T-helper 17 cell (primary cell): ENCODE results near the gene OPTC. TPM values are rescaled to one million over a fixed set of nuclear protein-coding genes. Genes with fewer than 3 reads are reported as not detected.
A peak's percentile ranks its signal among the peaks of the same experiment; 100 is the strongest.

ENCODE experiments used
- ATAC-seq: fragments of 150-1000 bp; cut with Tn5 transposase; 2 replicates; pipeline ENCODE4 v1.10.0; 2021; ENCODE audit warnings: mild to moderate bottlenecking, moderate library complexity
- DNase-seq, 3 donors: peaks; one replicate each; pipeline versions ENCODE4 v3.0.0 to v3.0.0-alpha.2; 2020 to 2021
- H3K9me3 ChIP-seq: one replicate; pipeline ENCODE4 v1.7.0; 2013; ENCODE audit warnings: low read length, mild to moderate bottlenecking; ENCODE audit not compliant: control insufficient read depth, poor library complexity, severe bottlenecking
- H3K27ac Mint-ChIP-seq: one replicate; pipeline ENCODE4 v1.8.0; 2022; ENCODE audit warnings: mild to moderate bottlenecking, moderate library complexity, mixed read lengths
- H3K27me3 Mint-ChIP-seq: one replicate; pipeline ENCODE4 v1.8.0; 2022; ENCODE audit warnings: mixed read lengths
- H3K36me3 Mint-ChIP-seq: one replicate; pipeline ENCODE4 v1.8.0; 2022; ENCODE audit warnings: low read depth, mixed read lengths
- H3K4me1 Mint-ChIP-seq: one replicate; pipeline ENCODE4 v1.8.0; 2022; ENCODE audit warnings: mild to moderate bottlenecking, mixed read lengths
- H3K4me3 Mint-ChIP-seq: one replicate; pipeline ENCODE4 v1.8.0; 2022; ENCODE audit warnings: mild to moderate bottlenecking, moderate library complexity, mixed read lengths
- total RNA-seq, 4 donors: library from RNA in 2 of 4; stranded (reverse) in 2 of 4; gene quantifications; one replicate each; pipeline ENCODE4 v1.2.3 and lab custom pipeline; 2022 to 2026

The OPTC gene
- total RNA-seq, 2 donors from 2014 or later: not detected

- H3K27ac Mint-ChIP-seq: no peak overlapping the region
- DNase-seq: no peak
- H3K27me3 Mint-ChIP-seq: peaks cover 14% of the 10 kb centered on the region
- no peaks in the 10 kb centered on the region for H3K9me3 ChIP-seq
- H3K4me3 Mint-ChIP-seq: no peak overlapping the region
- no peaks in the 10 kb centered on the region for H3K36me3 Mint-ChIP-seq
- ATAC-seq: no peak
- peaks cover 9% of the 10 kb centered on the region for H3K4me1 Mint-ChIP-seq
Measured at GRCh38 chr1:203505526-203506204, 11.7 kb downstream of the OPTC start.

- H3K36me3 Mint-ChIP-seq: no peaks in the 10 kb centered on the region
- H3K27me3 Mint-ChIP-seq: peaks cover 19% of the 10 kb centered on the region
- H3K4me1 Mint-ChIP-seq: peaks cover 5% of the 10 kb centered on the region
- no peak overlapping the region for H3K27ac Mint-ChIP-seq
- DNase-seq (no peak), ATAC-seq (no peak)
- no peak overlapping the region for H3K4me3 Mint-ChIP-seq
- H3K9me3 ChIP-seq: no peaks in the 10 kb centered on the region
Measured at GRCh38 chr1:203506858-203507626, 13.1 kb downstream of the OPTC start.

- H3K27ac Mint-ChIP-seq: no peak overlapping the region
- peaks cover 23% of the 10 kb centered on the region for H3K27me3 Mint-ChIP-seq
Measured at GRCh38 chr1:203507759-203508158, 13.8 kb downstream of the OPTC start.

GRCh38 chr1:203508463-203509073, 14.6 kb downstream of the OPTC start:
- H3K27ac Mint-ChIP-seq: no peak overlapping the region
- H3K27me3 Mint-ChIP-seq: peaks cover 20% of the 10 kb centered on the region
- H3K4me3 Mint-ChIP-seq: no peak overlapping the region
- no peak for DNase-seq
- H3K36me3 Mint-ChIP-seq: peaks cover 3% of the 10 kb centered on the region
- no peak for ATAC-seq
- no peaks in the 10 kb centered on the region for H3K9me3 ChIP-seq
- peaks cover 13% of the 10 kb centered on the region for H3K4me1 Mint-ChIP-seq

More at GRCh38 chr1:203507759-203508158, 13.8 kb downstream of the OPTC start:
- no peaks in the 10 kb centered on the region for H3K9me3 ChIP-seq
- Mint-ChIP-seq H3K4me1 (peaks cover 9% of the 10 kb centered on the region), H3K36me3 (peaks cover 3% of the 10 kb centered on the region), H3K4me3 (no peak overlapping the region)
- DNase-seq (no peak), ATAC-seq (no peak)

GRCh38 chr1:203509135-203509534, 15.2 kb downstream of the OPTC start:
- Mint-ChIP-seq H3K4me3 (no peak overlapping the region), H3K36me3 (peaks cover 3% of the 10 kb centered on the region), H3K27ac (no peak overlapping the region), H3K27me3 (peaks cover 17% of the 10 kb centered on the region), H3K4me1 (peaks cover 16% of the 10 kb centered on the region)
- no peak for DNase-seq
- H3K9me3 ChIP-seq: no peaks in the 10 kb centered on the region
- ATAC-seq: no peak

GRCh38 chr1:203511513-203511912, 17.6 kb downstream of the OPTC start:
- Mint-ChIP-seq H3K36me3 (peaks cover 5% of the 10 kb centered on the region), H3K27me3 (peaks cover 31% of the 10 kb centered on the region), H3K4me3 (no peak overlapping the region), H3K4me1 (peaks cover 17% of the 10 kb centered on the region), H3K27ac (no peak overlapping the region)
- DNase-seq (no peak), ATAC-seq (no peak)
- no peaks in the 10 kb centered on the region for H3K9me3 ChIP-seq

- DNase-seq: no peak
- H3K4me1 Mint-ChIP-seq: peaks cover 17% of the 10 kb centered on the region
- H3K36me3 Mint-ChIP-seq: peaks cover 5% of the 10 kb centered on the region
- no peak overlapping the region for H3K27ac Mint-ChIP-seq
- H3K4me3 Mint-ChIP-seq: no peak overlapping the region
- H3K27me3 Mint-ChIP-seq: peaks cover 31% of the 10 kb centered on the region
- no peaks in the 10 kb centered on the region for H3K9me3 ChIP-seq
- ATAC-seq: no peak
Measured at GRCh38 chr1:203511930-203512329, 18.0 kb downstream of the OPTC start.

GRCh38 chr1:203512517-203512847, 18.5 kb downstream of the OPTC start:
- DNase-seq: no peak
- peaks cover 5% of the 10 kb centered on the region for H3K36me3 Mint-ChIP-seq
- peaks cover 20% of the 10 kb centered on the region for H3K4me1 Mint-ChIP-seq
- H3K27ac Mint-ChIP-seq: no peak overlapping the region
- H3K4me3 Mint-ChIP-seq: peak overlapping the region; percentile 36
- no peaks in the 10 kb centered on the region for H3K9me3 ChIP-seq
- no peak for ATAC-seq
- H3K27me3 Mint-ChIP-seq: peaks cover 31% of the 10 kb centered on the region

- Mint-ChIP-seq H3K27me3 (peaks cover 31% of the 10 kb centered on the region), H3K36me3 (peaks cover 5% of the 10 kb centered on the region), H3K4me3 (peak overlapping the region; percentile 36), H3K27ac (no peak overlapping the region), H3K4me1 (peaks cover 21% of the 10 kb centered on the region)
- ATAC-seq (peak; percentile 41), DNase-seq (no peak)
- H3K9me3 ChIP-seq: no peaks in the 10 kb centered on the region
Measured at GRCh38 chr1:203512848-203513584, 19.1 kb downstream of the OPTC start.

- Mint-ChIP-seq H3K4me1 (peaks cover 21% of the 10 kb centered on the region), H3K36me3 (peaks cover 5% of the 10 kb centered on the region), H3K27me3 (peaks cover 31% of the 10 kb centered on the region), H3K4me3 (no peak overlapping the region), H3K27ac (peak overlapping the region; percentile 24)
- DNase-seq (no peak), ATAC-seq (no peak)
- no peaks in the 10 kb centered on the region for H3K9me3 ChIP-seq
Measured at GRCh38 chr1:203513585-203514031, 19.7 kb downstream of the OPTC start.

GRCh38 chr1:203516184-203516583, 22.2 kb downstream of the OPTC start:
- no peak overlapping the region for H3K4me3 Mint-ChIP-seq
- peaks cover 21% of the 10 kb centered on the region for H3K4me1 Mint-ChIP-seq
- H3K36me3 Mint-ChIP-seq: peaks cover 5% of the 10 kb centered on the region
- DNase-seq (no peak), ATAC-seq (no peak)
- no peaks in the 10 kb centered on the region for H3K9me3 ChIP-seq
- H3K27me3 Mint-ChIP-seq: peaks cover 37% of the 10 kb centered on the region
- no peak overlapping the region for H3K27ac Mint-ChIP-seq

- no peak for ATAC-seq
- Mint-ChIP-seq H3K4me1 (peaks cover 21% of the 10 kb centered on the region), H3K27ac (no peak overlapping the region)
Measured at GRCh38 chr1:203516906-203517305, 23.0 kb downstream of the OPTC start.

More at GRCh38 chr1:203516906-203517305, 23.0 kb downstream of the OPTC start:
- Mint-ChIP-seq H3K4me3 (no peak overlapping the region), H3K27me3 (peaks cover 33% of the 10 kb centered on the region), H3K36me3 (peaks cover 5% of the 10 kb centered on the region)
- no peaks in the 10 kb centered on the region for H3K9me3 ChIP-seq
- DNase-seq: no peak
